K562 (cell line): ENCODE data around the gene NMRK2. TPM values are rescaled to one million over a fixed set of nuclear protein-coding genes. Genes with fewer than 3 reads are reported as not detected.

ENCODE experiments used
- ATF7 ChIP-seq: fragments of 450-650 bp; IDR thresholded peaks from 2 replicates; pipeline ENCODE4 v1.7.1; 2014; ENCODE audit warnings: mild to moderate bottlenecking, moderate library complexity
- MBD2 ChIP-seq: sonication (generic); IDR thresholded peaks from 2 replicates; pipeline ENCODE4 v1.6.1; 2016; ENCODE audit warnings: low read depth, borderline replicate concordance
- MCM3 ChIP-seq: fragments of 450-650 bp; IDR thresholded peaks from 2 replicates; pipeline ENCODE4 v1.6.1; 2016
- MYNN ChIP-seq, 2 experiments: sonication (generic); formaldehyde crosslinking in 1 of 2; IDR thresholded peaks; 2 replicates each; pipeline versions ENCODE4 v1.5.0 to v1.6.1; 2016 to 2020; ENCODE audit warnings: antibody characterized with exemption in 1 of 2, missing genetic modification reagents in 1 of 2
- NR3C1 ChIP-seq: sonication (generic); formaldehyde crosslinking; IDR thresholded peaks from 2 replicates; pipeline ENCODE4 v1.8.1; 2022; ENCODE audit warnings: missing genetic modification reagents
- RBM34 ChIP-seq: fragments of 200-400 bp; formaldehyde crosslinking; IDR thresholded peaks from 2 replicates; pipeline ENCODE4 v1.6.1; 2018; ENCODE audit warnings: low read length, borderline replicate concordance; ENCODE audit not compliant: insufficient read depth
- RBM39 ChIP-seq: fragments of 200-400 bp; formaldehyde crosslinking; optimal IDR thresholded peaks from 2 replicates; pipeline ENCODE3; 2018; ENCODE audit warnings: low read depth, low read length
- SREBF2 ChIP-seq: sonication (generic); formaldehyde crosslinking; IDR thresholded peaks from 2 replicates; pipeline ENCODE4 v1.4.0; 2020; ENCODE audit warnings: mild to moderate bottlenecking, missing genetic modification reagents
- TRIM28 ChIP-seq: fragments of 450-650 bp; IDR thresholded peaks from 2 replicates; pipeline ENCODE4 v1.6.1; 2017
- ZBTB7A ChIP-seq: IDR thresholded peaks from 2 replicates; pipeline ENCODE4 v1.6.1; 2011; ENCODE audit warnings: low read depth, mild to moderate bottlenecking, low read length, moderate library complexity, borderline replicate concordance; ENCODE audit not compliant: control insufficient read depth
- ZNF354B ChIP-seq: fragments of 250-450 bp; sonication (Bioruptor Pico); IDR thresholded peaks from 2 replicates; pipeline ENCODE4 v1.4.0; 2020
- ZNF449 ChIP-seq: fragments of 250-450 bp; sonication (Bioruptor Pico); IDR thresholded peaks from 2 replicates; pipeline ENCODE4 v1.8.0; 2022; ENCODE audit warnings: moderate library complexity, mild to moderate bottlenecking, inconsistent platforms
- ZNF655 ChIP-seq: fragments of 250-450 bp; sonication (Bioruptor Pico); IDR thresholded peaks from 2 replicates; pipeline ENCODE4 v1.5.0; 2021
- polyA plus RNA-seq, 8 experiments: library from polyadenylated mRNA; depleted of rRNA in 4 of 8; stranded (reverse) in 5 of 8; unstranded in 3 of 8; fragments of >200 nt; fragmentation: Nextera tagmentation in 2 of 8; fragmentation: Illumina TruSeq in 1 of 8; extraction: Ambion mirVana in 2 of 8; extraction: Trizol in 1 of 8; gene quantifications; 2 replicates each; pipeline versions ENCODE4 v1.2.1 to v1.2.3, GENCODE V29; 2011 to 2014; ENCODE audit warnings: inconsistent platforms in 1 of 8, missing spikeins in 1 of 8
- total RNA-seq, 7 experiments: library from RNA; depleted of rRNA in 6 of 7; stranded (reverse); fragments of >200 nt in 6 of 7; fragmentation: Illumina TruSeq in 2 of 7; extraction: Trizol in 2 of 7; gene quantifications; 2 replicates each; pipeline versions ENCODE4 v1.2.1 to v1.2.3, GENCODE V29; 2011 to 2021; ENCODE audit warnings: low replicate concordance in 1 of 7
- TF ChIP-seq, protein P1 (sequence below): fragments of 200-800 bp; sonication (Bioruptor generic); IDR thresholded peaks from 2 replicates; pipeline ENCODE4 v1.6.1; 2016; ENCODE audit warnings: missing genetic modification characterization, missing compliant biosample characterization
- TF ChIP-seq, protein P2 (sequence below): fragments of 450-650 bp; conservative IDR thresholded peaks from 2 replicates; pipeline ENCODE4 v1.6.1; 2016; ENCODE audit warnings: missing genetic modification characterization, low read depth, mild to moderate bottlenecking, control low read depth, missing compliant biosample characterization
- TF ChIP-seq, protein P3 (sequence below): IDR thresholded peaks from 2 replicates; pipeline ENCODE4 v1.6.1; 2012; ENCODE audit warnings: low read depth, low read length, improper control_type of control experiment, borderline replicate concordance

The NMRK2 gene
- total and polyA plus RNA-seq, 9 of the 15 experiments (the other 6 are each of a cell fraction or from before 2014, with no cell fraction given) = not detected

GRCh38 chr19:3970808-3971598 lies 38.1 kb downstream of the NMRK2 start, which contains the start of gene DAPK3 (continued):
- TF ChIP-seq, protein P1, sequence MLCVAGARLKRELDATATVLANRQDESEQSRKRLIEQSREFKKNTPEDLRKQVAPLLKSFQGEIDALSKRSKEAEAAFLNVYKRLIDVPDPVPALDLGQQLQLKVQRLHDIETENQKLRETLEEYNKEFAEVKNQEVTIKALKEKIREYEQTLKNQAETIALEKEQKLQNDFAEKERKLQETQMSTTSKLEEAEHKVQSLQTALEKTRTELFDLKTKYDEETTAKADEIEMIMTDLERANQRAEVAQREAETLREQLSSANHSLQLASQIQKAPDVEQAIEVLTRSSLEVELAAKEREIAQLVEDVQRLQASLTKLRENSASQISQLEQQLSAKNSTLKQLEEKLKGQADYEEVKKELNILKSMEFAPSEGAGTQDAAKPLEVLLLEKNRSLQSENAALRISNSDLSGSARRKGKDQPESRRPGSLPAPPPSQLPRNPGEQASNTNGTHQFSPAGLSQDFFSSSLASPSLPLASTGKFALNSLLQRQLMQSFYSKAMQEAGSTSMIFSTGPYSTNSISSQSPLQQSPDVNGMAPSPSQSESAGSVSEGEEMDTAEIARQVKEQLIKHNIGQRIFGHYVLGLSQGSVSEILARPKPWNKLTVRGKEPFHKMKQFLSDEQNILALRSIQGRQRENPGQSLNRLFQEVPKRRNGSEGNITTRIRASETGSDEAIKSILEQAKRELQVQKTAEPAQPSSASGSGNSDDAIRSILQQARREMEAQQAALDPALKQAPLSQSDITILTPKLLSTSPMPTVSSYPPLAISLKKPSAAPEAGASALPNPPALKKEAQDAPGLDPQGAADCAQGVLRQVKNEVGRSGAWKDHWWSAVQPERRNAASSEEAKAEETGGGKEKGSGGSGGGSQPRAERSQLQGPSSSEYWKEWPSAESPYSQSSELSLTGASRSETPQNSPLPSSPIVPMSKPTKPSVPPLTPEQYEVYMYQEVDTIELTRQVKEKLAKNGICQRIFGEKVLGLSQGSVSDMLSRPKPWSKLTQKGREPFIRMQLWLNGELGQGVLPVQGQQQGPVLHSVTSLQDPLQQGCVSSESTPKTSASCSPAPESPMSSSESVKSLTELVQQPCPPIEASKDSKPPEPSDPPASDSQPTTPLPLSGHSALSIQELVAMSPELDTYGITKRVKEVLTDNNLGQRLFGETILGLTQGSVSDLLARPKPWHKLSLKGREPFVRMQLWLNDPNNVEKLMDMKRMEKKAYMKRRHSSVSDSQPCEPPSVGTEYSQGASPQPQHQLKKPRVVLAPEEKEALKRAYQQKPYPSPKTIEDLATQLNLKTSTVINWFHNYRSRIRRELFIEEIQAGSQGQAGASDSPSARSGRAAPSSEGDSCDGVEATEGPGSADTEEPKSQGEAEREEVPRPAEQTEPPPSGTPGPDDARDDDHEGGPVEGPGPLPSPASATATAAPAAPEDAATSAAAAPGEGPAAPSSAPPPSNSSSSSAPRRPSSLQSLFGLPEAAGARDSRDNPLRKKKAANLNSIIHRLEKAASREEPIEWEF (CRISPR knock-in tag) = no peak
- TF ChIP-seq NR3C1 (CRISPR knock-in tag) = no peak
- TF ChIP-seq MYNN (IDR thresholded peaks at IDR 0.05) = no peak
- no peak for TF ChIP-seq MYNN (CRISPR knock-in tag; IDR thresholded peaks at IDR 0.05)
- TF ChIP-seq, protein P2, sequence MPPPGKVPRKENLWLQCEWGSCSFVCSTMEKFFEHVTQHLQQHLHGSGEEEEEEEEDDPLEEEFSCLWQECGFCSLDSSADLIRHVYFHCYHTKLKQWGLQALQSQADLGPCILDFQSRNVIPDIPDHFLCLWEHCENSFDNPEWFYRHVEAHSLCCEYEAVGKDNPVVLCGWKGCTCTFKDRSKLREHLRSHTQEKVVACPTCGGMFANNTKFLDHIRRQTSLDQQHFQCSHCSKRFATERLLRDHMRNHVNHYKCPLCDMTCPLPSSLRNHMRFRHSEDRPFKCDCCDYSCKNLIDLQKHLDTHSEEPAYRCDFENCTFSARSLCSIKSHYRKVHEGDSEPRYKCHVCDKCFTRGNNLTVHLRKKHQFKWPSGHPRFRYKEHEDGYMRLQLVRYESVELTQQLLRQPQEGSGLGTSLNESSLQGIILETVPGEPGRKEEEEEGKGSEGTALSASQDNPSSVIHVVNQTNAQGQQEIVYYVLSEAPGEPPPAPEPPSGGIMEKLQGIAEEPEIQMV (tag) = no peak
- no peak for TF ChIP-seq ZNF354B
- TF ChIP-seq, protein P3, sequence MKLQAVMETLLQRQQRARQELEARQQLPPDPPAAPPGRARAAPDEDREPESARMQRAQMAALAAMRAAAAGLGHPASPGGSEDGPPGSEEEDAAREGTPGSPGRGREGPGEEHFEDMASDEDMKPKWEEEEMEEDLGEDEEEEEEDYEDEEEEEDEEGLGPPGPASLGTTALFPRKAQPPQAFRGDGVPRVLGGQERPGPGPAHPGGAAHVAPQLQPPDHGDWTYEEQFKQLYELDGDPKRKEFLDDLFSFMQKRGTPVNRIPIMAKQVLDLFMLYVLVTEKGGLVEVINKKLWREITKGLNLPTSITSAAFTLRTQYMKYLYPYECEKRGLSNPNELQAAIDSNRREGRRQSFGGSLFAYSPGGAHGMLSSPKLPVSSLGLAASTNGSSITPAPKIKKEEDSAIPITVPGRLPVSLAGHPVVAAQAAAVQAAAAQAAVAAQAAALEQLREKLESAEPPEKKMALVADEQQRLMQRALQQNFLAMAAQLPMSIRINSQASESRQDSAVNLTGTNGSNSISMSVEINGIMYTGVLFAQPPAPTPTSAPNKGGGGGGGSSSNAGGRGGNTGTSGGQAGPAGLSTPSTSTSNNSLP = peak; percentile 73; the same call in 1 of the 2 replicates
- TF ChIP-seq MCM3 = no peak
- TF ChIP-seq SREBF2 = no peak
- no peak for TF ChIP-seq RBM39
- TF ChIP-seq ZNF655 (CRISPR knock-in tag) = no peak
- TF ChIP-seq MBD2 = peak; percentile 95
- TF ChIP-seq ATF7 = peak; percentile 92
- TF ChIP-seq ZNF449 (CRISPR knock-in tag) = no peak
- no peak for TF ChIP-seq RBM34
- TF ChIP-seq TRIM28 = no peak
- TF ChIP-seq ZBTB7A = no peak; the same call in 1 of the 2 replicates
